GM18520 (cell line): ENCODE results near the gene PDLIM3.
"Not testable (repeated sequence)": the region's sequence is repeated elsewhere in the genome, so short reads cannot be mapped to it uniquely, and the experiment has no call there.

Experiments
- ATAC-seq: cut with Tn5 transposase; IDR thresholded peaks from one replicate; pipeline ENCODE4 v1.9.1; 2021; ENCODE audit not compliant: unreplicated experiment

PDLIM3 gene, protein sequence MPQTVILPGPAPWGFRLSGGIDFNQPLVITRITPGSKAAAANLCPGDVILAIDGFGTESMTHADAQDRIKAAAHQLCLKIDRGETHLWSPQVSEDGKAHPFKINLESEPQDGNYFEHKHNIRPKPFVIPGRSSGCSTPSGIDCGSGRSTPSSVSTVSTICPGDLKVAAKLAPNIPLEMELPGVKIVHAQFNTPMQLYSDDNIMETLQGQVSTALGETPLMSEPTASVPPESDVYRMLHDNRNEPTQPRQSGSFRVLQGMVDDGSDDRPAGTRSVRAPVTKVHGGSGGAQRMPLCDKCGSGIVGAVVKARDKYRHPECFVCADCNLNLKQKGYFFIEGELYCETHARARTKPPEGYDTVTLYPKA

DNA sequence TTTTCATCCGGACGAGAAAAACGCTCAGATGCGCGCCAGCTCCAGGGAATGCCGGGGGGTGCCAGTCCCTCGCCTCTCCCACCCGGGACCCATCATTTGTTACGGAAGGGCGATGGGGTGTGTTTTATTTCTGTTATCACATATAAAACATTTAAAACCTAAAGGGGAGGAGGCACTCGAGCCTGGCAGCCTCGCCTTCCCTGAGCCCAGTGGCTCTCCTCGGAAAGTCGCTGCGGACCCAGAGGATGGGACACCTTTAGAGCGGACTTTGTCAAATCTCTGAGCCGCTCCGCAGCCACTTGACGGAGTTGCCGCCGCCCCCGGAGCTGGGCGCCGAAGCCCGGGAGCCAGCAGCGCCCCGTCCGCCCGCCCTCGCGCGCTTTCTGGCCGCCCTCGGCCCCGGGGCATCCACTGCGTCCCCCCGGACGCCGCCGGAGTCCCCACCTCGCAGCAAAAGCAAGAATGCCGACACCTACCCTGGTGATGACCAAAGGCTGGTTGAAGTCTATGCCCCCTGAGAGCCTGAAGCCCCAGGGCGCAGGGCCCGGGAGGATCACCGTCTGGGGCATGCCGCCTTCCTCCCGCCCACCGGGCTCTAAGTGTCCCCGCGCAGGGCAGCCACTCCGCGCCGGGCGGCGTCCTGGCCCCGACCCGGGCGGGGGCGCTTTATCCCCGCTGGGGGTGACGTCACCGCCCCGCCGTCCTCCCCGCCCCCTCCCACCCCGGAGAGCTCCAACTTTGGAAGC, at the start of gene PDLIM3:
TSS of gene PDLIM3 (minus strand) at position 642 of the 746 bp plus-strand sequence. CDS start at position 569, 73 bp downstream.
- ATAC-seq = no peak

DNA sequence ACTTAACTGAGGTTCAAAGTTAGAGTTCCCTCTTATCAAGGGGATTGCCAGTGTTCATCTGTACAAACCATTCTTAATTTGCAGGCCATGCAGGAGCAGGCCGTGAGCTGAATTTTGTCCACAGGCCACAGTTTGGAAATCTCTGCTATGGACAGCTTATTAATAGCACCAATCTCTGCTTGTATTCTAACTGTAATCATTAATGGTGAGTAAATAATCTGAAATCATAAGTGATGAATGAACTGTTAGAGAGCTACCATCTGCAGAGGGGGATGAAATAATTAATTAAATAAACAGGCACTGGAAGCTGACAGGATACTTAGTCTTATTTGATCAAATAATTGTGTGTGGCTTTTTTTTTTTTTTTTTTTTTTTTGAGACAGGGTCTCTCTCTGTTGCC, 48.5 kb upstream of the PDLIM3 start:
- no peak for ATAC-seq

DNA sequence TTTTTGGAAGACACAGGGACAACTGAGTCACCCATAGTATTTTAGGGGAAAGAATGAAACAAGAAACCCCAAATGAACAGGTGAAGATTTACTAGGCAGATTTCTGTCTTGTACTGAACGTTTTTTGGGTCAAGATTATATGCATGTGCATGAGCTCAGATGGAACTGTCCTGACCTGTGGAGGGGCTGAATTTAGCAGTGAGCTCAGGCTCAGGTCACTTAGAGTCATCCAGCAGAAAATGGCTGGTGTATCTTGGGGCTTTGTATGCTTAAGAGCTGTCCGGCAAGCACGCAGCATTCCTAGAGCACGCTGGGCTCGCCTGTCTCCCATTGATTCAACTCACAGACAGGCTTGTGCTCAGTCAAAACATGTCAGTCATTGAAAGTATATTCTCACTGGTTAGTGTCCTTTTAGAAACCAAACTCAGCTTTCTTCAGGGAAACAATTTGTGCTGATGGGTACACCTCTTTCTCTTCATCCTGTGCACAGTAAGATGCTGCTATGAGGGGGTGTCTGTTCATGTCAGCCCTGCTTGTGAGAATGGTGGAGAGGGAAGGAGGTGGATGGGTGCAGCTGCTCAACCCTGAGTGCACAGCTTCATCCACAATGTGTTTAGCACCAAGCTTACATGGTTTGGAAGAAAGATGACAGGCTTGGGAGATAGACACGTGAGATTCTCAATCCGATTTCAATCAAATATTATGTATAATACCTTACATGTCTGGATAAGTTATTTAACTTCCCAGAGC, 47.5 kb upstream of the PDLIM3 start:
- ATAC-seq = no peak

DNA sequence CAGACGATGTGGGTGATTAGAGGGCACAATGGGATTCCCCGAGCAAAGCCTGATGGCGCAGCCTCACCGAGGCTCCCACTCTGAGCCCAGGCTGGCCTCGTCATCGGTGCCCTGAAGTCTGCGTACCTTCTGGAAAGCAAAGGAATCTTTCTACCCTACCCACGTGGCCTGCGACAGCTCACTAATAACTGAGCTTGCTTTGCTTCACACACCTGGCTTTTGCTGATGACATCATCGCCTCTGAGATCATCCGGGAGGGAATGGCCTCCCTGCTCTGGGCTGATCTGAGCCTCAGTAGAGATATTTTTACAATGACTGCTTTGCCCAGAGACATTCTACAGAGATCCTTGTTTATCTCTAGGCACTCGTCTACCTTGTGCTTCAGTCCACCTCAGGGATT, 45.4 kb upstream of the PDLIM3 start:
- ATAC-seq = no peak

DNA sequence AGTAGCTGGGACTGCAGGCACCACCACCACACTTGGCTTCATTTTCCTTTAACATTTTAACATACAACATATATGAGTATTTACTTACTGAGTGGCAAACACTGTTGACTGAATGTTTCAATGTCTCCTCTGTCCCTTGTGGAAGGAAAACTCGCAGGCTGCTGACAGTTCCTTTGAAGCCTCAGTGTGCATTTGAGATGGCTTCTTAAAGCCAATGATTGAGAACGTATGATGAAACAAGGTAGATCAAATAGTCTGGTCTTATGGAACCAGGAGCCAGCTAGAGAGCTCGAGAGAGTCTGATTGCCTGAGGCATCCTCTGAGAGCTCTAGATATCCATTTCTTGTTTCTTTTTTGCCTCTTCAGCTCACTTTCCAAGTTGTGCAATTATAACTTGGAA, 43.0 kb upstream of the PDLIM3 start:
- no peak for ATAC-seq

DNA sequence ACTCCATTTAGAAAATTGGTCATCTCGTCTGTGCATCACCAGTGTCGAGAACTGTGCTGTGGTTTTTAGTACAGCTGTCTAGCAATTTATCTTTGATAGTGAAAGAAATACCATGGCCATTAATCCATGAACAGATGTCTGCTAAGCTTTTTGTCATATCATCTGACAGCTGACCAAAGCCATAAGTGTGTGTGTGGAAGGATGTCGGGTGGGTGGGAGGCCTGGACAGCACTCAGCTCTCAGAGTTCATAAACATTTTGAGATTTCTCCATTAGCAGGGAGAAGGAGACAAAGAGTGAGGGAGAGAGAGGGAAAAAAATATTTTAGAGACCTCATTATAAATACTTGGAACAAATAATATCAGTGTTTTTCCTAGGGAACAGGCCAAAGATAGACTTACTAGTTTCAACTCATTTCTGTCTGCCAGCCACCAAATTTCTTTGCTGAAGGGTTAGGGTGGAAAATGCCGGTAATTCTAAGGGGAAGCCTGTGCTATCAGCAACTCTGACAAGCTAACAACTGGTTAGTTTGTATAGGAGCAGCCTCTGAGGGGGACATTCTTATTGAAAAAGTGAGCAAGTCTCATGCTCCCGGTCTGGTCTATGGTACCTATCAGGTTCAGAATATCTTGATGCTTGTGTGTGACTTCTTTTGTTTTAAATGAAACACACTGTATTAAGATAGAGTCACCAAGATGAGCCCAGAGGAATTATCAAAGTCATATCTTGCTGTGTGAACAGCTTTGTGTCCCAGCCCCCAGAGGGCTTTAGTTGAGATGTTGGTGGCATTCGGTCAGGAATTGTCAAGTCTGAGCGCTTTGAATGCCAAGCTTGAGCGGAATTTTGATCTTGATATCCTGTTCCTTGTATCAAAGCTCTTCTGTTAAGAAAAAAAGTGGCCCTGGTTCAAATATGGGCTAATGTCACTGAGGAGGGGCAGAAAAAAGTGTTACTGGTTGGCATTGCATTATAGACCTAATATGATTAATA, 41.9 kb upstream of the PDLIM3 start:
- ATAC-seq = no peak

DNA sequence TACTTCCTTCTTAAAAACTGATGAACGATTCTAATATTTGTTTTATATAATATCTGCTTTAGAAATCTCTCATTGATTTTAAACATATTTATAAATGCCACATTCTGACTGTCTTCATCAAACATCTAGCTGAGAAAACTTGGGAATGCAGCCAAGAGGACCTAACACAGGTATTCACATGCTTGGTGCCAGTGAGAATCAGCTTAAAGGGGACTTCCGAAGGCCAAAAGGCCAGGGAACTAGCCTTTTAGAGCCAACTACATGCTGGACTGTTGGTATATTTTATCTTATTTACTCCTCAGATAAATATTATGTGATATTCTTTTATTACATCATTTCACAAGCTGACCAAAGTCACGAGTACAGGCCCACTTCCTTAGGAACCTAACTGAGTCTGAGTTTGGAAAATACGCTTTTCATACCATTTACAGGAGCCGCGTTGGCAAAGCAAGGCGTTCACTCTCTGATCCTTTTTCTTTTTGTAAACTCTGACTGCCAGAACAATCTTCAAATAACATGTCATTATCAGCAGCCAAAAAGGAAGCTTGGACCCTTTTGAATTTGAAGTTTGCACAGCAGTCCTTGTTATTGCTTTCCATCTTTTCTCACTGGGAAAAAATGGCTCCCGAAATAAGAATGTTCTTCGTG, 41.1 kb upstream of the PDLIM3 start:
- ATAC-seq = no peak

DNA sequence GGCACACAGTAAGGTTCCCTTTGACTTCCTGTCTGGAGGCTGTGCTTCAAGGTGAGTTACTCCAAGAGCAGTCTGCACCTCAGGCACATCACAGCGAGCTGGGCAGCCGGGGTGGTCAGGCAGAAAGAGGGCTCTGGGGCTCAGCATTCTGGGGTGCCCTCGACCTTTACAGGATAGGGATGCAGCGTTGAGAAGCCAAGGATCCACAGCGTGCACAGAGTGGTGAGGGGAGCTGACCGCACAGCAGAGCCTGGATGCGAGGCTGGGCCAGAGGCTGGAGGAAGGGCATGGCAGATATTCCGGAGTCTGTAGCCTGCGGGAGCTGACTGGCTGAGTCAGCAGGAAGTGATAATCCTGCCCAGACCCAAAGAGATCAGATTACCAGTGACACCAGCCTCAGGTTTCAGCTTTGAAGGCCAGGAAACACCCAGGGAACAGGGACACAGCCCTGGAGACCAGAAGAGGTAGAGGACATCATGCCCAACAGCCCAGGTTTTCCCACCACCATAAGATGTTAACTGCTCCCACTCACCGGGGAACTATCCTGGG, 38.4 kb upstream of the PDLIM3 start:
- ATAC-seq = no peak

DNA sequence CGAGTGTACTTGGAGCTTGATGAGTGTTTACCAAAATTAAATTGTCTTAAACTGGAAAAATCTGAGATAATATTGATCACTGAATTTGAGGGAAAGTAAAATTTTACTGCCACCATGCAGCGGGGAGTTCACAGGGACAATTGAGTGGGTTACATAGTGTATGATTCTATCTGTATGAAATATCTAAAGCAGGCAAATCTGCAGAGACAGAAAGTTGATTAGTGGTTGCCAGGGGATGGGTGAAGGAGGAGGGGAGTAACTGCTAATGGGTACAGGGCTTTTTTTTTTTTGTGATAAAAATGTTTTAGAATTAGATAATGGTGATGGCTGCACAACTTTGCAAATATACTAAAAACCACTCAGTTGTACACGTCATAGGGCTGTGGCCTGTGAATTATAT, 35.4 kb upstream of the PDLIM3 start:
- ATAC-seq = no peak

DNA sequence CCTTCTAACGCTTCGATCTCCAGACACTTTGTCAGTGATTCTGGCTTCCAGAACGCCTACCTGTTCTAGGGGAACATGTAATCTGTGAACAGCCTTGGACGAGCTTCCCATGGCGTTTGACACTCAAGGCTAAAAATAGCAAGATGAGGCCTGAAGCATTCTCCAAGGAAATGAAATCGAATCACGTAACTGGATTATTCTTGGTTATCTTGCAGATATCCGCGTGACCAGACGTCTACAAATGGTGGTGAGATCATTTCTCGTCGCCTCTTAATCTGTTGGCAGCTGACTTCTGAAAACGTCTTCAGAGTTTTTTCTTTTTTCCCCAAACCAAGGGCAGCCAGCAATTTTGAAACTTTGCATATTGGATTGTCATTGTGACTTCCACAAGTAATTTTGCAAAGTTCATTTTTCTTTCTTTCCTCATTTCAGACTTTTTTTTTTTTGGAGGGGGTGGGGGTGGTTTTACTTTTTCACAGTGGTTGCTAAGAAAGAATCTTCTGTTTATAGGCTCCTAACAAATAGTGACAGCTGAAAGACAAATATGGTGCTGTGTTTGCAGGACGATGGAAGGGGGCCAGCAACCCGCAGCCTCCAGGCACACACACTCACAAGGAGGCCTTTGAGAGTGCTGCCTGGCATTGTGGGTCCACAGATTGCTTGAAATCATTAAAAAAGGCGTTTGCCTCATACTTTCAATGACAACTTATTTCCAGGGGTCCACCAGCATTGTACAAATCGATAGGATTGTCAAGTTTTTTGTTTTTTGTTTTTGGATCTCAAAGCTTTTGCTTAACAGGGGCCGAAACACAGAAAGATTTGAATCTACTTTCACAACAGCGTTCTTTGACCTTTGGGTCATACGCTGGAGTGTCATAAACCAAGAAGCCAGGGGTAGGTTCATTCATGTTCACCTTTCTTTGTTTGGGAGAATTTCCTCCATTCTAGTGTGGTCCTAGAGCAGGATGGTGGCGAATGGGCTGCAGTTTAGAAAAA, 32.4 kb upstream of the PDLIM3 start:
- no peak for ATAC-seq

DNA sequence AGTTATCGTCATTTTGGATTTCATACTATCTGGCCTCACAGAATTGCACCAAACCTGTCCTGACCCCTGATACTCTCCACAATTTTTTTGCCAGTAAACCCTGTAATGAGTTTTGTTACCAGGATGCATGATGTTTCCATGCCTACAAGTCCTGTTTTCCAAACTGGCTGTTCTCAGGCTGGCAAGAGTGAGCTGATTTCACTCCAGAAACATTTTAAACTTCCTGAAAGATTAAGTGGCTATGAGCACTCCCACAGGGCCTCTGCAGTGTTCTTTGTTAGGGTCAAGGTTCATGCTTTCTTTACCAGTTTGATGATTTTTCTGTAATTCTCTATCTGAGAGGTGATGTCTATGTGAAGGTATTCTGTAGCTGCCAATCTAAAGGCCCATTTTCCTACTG, 31.7 kb upstream of the PDLIM3 start:
- ATAC-seq = no peak

DNA sequence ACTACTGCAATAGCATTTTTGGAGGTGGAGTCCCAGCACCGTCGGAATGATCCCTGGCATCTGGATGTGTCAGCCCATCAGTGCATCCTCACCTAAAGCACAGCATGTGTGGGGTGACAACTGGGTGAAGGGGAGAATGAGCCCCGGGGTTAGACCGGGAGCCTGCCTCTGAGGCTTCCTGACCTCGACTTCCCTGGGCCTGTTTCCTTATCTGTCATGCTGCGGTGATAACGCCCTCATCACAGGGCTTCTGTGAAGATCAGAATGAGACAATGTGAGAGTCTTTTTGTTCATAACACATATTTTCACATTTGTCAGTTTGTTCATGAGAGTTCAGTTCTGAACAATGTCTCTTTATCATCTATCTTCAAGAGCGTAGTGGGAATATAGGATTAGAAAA, 31.1 kb upstream of the PDLIM3 start:
- peak; percentile 52 for ATAC-seq

DNA sequence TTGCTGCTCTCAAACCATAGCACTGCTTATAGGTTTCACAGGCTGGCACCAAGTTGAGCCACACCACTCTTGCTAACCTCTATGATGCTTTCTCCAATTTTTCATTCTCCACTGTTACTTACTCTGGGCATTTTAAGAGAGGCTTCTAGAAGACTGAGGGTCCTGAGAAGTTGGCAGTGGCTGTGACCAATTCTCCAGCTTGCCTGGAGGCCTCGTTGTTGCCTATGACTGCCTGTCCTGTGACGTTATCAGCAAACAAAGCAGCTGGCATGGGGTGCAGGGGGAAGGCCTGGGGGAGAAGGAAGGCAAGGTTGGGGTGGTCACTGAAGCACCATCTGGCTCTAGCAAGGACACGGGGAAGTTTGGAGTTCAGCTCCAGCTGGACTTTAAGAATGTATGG, 30.4 kb upstream of the PDLIM3 start:
- ATAC-seq = no peak

DNA sequence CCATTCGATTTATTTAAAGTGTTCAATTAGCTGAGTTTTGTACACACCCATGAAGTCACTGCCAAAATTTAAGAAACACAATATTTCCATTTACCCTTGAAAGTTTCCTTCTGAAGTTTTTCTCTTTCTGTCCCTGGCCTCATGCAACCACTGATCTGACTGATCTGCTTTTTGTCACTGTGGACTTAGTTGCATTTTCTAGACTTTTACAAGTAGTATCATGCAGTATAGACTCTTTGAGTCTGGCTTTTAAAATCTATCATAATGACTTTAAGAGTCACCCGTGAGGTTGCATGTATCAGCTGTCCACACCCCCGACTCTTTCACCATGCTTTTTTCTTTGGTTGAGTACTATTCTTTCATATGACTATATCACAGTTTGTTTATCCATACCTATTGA, 29.0 kb upstream of the PDLIM3 start:
- no peak for ATAC-seq

DNA sequence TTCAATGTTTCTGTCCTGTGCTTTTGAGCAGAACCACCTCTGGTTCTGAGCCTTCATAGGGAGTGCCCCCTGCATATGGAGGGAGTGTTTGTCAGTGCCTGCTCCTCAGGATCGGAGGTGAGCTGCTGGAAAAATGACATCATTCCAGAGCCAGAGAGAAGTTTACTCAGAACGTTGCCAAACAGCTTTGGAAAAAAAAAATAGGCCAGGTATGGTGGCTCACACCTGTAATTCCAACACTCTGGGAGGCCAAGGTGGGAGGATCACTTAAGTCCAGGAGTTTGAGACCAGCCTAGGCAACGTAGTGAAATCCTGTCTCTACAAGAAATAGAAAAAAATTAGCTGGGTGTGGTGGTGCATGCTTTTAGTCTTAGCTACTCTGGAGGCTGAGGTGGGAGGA, 27.2 kb upstream of the PDLIM3 start:
- no peak for ATAC-seq

DNA sequence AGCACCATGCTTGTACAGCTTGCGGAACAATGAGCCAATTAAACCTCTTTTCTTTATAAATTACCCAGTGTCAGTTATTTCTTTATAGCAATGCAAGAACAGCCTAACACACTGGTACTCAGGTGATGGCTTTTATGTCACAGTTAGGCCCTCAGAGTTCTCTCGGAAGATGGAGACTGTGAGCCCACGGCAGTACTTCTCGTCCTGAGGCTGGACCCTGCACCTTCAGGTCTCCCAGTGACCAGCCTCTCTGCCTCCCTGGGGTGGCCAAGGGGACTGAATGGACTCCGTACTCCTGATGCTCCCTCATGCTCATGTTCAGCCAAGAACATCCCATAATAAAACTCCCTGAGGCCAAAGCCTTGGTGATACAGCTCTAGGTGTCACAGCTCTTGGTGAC, 25.0 kb upstream of the PDLIM3 start:
- no peak for ATAC-seq

DNA sequence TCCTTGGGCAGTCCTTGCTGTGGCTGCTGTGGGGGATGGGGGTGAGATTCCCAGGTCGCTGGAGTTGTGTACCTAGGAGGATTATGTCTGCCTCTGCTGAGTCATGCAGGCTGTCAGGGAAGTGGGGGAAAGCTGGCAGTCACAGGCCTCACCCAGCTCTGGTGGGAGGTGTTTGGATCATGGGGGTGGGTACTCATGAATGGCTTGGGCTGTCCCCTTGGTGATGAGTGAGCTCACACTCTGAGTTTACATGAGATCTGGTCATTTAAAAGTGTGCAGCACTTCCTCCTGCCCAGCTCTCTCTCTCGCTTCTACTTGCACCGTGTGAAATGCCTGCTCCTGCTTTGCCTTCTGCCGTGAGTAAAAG, 24.6 kb upstream of the PDLIM3 start:
- no peak for ATAC-seq

DNA sequence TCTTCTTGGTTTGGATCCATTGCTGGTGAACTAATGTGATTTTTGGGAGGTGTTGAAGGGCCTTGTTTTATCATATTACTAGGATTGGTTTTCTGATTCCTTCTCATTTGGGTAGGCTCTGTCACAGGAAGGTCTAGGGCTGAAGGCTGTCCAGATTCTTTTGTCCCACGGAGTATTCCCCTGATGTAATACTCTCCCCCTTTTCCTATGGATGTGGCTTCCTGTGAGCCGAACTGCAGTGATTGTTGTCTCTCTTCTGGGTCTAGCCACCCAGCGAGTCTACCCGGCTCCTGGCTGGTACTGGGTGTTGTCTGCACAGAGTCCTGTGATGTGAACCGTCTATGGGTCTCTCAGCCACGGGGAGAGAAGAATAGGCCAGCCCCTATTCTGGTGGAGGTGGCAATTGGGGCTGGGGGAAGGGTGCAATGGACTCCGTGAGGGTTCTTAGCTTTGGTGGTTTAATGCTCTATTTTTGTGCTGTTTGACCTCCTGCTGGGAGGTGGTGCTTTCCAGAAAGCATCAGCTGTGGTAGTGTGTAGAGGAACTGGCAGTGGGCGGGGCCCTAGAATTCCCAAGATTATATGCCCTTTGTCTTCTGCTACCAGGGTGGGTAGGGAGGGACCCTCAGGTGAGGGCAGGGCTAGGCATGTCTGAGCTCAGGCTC, 24.1 kb upstream of the PDLIM3 start:
- ATAC-seq = not testable (repeated sequence)
